CD4-positive, CD25-positive, alpha-beta regulatory T cell (primary cell): ENCODE measurements around the gene CD14. TPM values are rescaled to one million over a fixed set of nuclear protein-coding genes. Genes with fewer than 3 reads are reported as not detected.
A peak's percentile ranks its signal among the peaks of the same experiment; 100 is the strongest.
"Not testable (repeated sequence)": the region's sequence is repeated elsewhere in the genome, so short reads cannot be mapped to it uniquely, and the experiment has no call there.

Experiments
- ATAC-seq, 2 donors: fragments of 150-1000 bp; cut with Tn5 transposase; one replicate each; pipeline ENCODE4 v1.10.0; 2021; ENCODE audit warnings: low read depth in 2 of 2, moderate number of reproducible peaks in 2 of 2, moderate library complexity in 1 of 2
- DNase-seq, 3 donors: peaks; one replicate each; pipeline versions ENCODE4 v3.0.0 to v3.0.0-alpha.2; 2012 to 2022; ENCODE audit warnings: mixed read lengths in 1 of 3
- H3K27ac ChIP-seq: one replicate; pipeline ENCODE4 v1.7.0; 2013; ENCODE audit warnings: mild to moderate bottlenecking, low read length; ENCODE audit not compliant: insufficient read depth, poor library complexity, severe bottlenecking
- H3K27me3 ChIP-seq: one replicate; pipeline ENCODE4 v1.7.0; 2013; ENCODE audit warnings: low read length; ENCODE audit not compliant: control insufficient read depth, insufficient read depth
- H3K36me3 ChIP-seq: one replicate; pipeline ENCODE4 v1.7.0; 2013; ENCODE audit warnings: mild to moderate bottlenecking, low read length, moderate library complexity; ENCODE audit not compliant: control insufficient read depth, insufficient read depth
- H3K4me1 ChIP-seq: 2 replicates; pipeline ENCODE4 v1.7.0; 2013; ENCODE audit warnings: mild to moderate bottlenecking, low read length; ENCODE audit not compliant: insufficient read depth, control insufficient read depth, poor library complexity, severe bottlenecking
- H3K4me3 ChIP-seq: one replicate; pipeline ENCODE4 v1.7.0; 2013; ENCODE audit warnings: low read depth, mild to moderate bottlenecking, low read length, moderate library complexity
- H3K9me3 ChIP-seq, 2 experiments: 1 replicate in 1 of 2; 2 replicates in 1 of 2; pipeline ENCODE4 v1.7.0; 2013; ENCODE audit warnings: low read length in 2 of 2, mild to moderate bottlenecking in 1 of 2, moderate library complexity in 1 of 2; ENCODE audit not compliant: control insufficient read depth in 2 of 2
- H3K27ac Mint-ChIP-seq, 3 donors: one replicate each; pipeline ENCODE4 v1.8.0; 2020 to 2022; ENCODE audit warnings: mild to moderate bottlenecking in 3 of 3, mixed read lengths in 3 of 3, moderate library complexity in 2 of 3
- H3K27me3 Mint-ChIP-seq: one replicate; pipeline ENCODE4 v1.8.0; 2022; ENCODE audit warnings: mild to moderate bottlenecking, mixed read lengths
- H3K36me3 Mint-ChIP-seq: one replicate; pipeline ENCODE4 v1.8.0; 2020; ENCODE audit warnings: mixed read lengths
- H3K4me1 Mint-ChIP-seq, 4 donors: one replicate each; pipeline ENCODE4 v1.8.0; 2020 to 2022; ENCODE audit warnings: mixed read lengths in 4 of 4, mild to moderate bottlenecking in 1 of 4
- H3K4me3 Mint-ChIP-seq, 4 donors: one replicate each; pipeline ENCODE4 v1.8.0; 2020 to 2022; ENCODE audit warnings: mild to moderate bottlenecking in 4 of 4, mixed read lengths in 4 of 4, moderate library complexity in 3 of 4
- H3K9me3 Mint-ChIP-seq, 7 donors: one replicate each; pipeline ENCODE4 v1.8.0; 2020 to 2022; ENCODE audit warnings: mixed read lengths in 7 of 7, mild to moderate bottlenecking in 3 of 7, moderate library complexity in 2 of 7
- polyA plus RNA-seq, 4 donors: library from polyadenylated mRNA; unstranded; fragments of 300-500 nt; fragmentation: Illumina TruSeq; gene quantifications; one replicate each; pipeline ENCODE4 v1.2.3, GENCODE V29; 2021
- total RNA-seq: library from RNA; stranded (reverse); gene quantifications from one replicate; pipeline ENCODE4 v1.2.3, GENCODE V29; 2022

Gene CD14
- total and polyA plus RNA-seq, 5 donors from 2014 or later, result 1.3 to 2.6 (median 2.1) TPM; not detected in 1

- H3K36me3 Mint-ChIP-seq, result peaks cover 36% of the 10 kb centered on the region
Measured at GRCh38 chr5:140671472-140672125, 38.6 kb upstream of the CD14 start.

GRCh38 chr5:140671035-140671434, 38.1 kb upstream of the CD14 start:
- H3K27me3 ChIP-seq, H3K9me3 ChIP-seq, H3K27me3 Mint-ChIP-seq, ATAC-seq, H3K27ac ChIP-seq, H3K4me3 ChIP-seq, DNase-seq, H3K9me3 Mint-ChIP-seq, H3K27ac Mint-ChIP-seq: not testable (repeated sequence)
- Mint-ChIP-seq H3K4me1 (peaks cover 5 to 28% (median 19%) of the 10 kb centered on the region in 4 donors), H3K36me3 (peaks cover 30% of the 10 kb centered on the region), H3K4me3 (peak overlapping the region in 1 of 4 donors; percentile 43)
- Histone ChIP-seq H3K4me1 (peaks cover 13% of the 10 kb centered on the region), H3K36me3 (peaks cover 62% of the 10 kb centered on the region)

More at GRCh38 chr5:140671472-140672125, 38.6 kb upstream of the CD14 start:
- Histone ChIP-seq H3K27me3 (no peaks in the 10 kb centered on the region), H3K9me3 (no peaks in the 10 kb centered on the region), H3K4me3 (no peak overlapping the region), H3K27ac (no peak overlapping the region), H3K36me3 (peaks cover 68% of the 10 kb centered on the region), H3K4me1 (peaks cover 8% of the 10 kb centered on the region)
- no peaks in the 10 kb centered on the region for H3K27me3 Mint-ChIP-seq
- DNase-seq (no peak), ATAC-seq (no peak)
- no peak overlapping the region for H3K4me3 Mint-ChIP-seq
- H3K9me3 Mint-ChIP-seq, result peaks cover 0 to 2% (median 0%) of the 10 kb centered on the region in 7 donors
- H3K4me1 Mint-ChIP-seq, result peaks cover 1 to 22% (median 14%) of the 10 kb centered on the region in 4 donors
- no peak overlapping the region for H3K27ac Mint-ChIP-seq

- H3K4me1 ChIP-seq, result peaks cover 30% of the 10 kb centered on the region
- peaks cover 5 to 47% (median 25%) of the 10 kb centered on the region in 4 donors for H3K4me1 Mint-ChIP-seq
- peaks cover 50% of the 10 kb centered on the region for H3K36me3 Mint-ChIP-seq
- no peaks in the 10 kb centered on the region for H3K9me3 ChIP-seq
- H3K27ac ChIP-seq, result peak within 1 kb of the TSS; percentile 97
- peak; percentile 95 to 97 for ATAC-seq
- H3K4me3 ChIP-seq, result peak within 1 kb of the TSS; percentile 98
- no peaks in the 10 kb centered on the region for H3K27me3 Mint-ChIP-seq
- peaks cover 0 to 2% (median 0%) of the 10 kb centered on the region in 7 donors for H3K9me3 Mint-ChIP-seq
- peak within 1 kb of the TSS; percentile 97 to 99 (median 98) for H3K4me3 Mint-ChIP-seq
- H3K27ac Mint-ChIP-seq, result peak within 1 kb of the TSS; percentile 96 to 99 (median 97)
- DNase-seq, result peak; percentile 92 to 97 (median 96)
- peaks cover 57% of the 10 kb centered on the region for H3K36me3 ChIP-seq
- H3K27me3 ChIP-seq, result no peaks in the 10 kb centered on the region
Measured at GRCh38 chr5:140664359-140665119, 31.6 kb upstream of the CD14 start, which contains the start of gene WDR55. TSS of gene WDR55 (plus strand) at chr5:140664904. CDS start at chr5:140664913, 9 bp downstream.

- Mint-ChIP-seq H3K9me3 (peaks cover 0 to 2% (median 0%) of the 10 kb centered on the region in 7 donors), H3K36me3 (peaks cover 50% of the 10 kb centered on the region), H3K27ac (peak overlapping the region; percentile 96 to 99 (median 97)), H3K4me3 (peak overlapping the region; percentile 97 to 99 (median 98)), H3K27me3 (no peaks in the 10 kb centered on the region), H3K4me1 (peaks cover 5 to 47% (median 25%) of the 10 kb centered on the region in 4 donors)
- Histone ChIP-seq H3K36me3 (peaks cover 57% of the 10 kb centered on the region), H3K4me3 (peak overlapping the region; percentile 98), H3K27me3 (no peaks in the 10 kb centered on the region), H3K27ac (peak overlapping the region; percentile 97), H3K9me3 (no peaks in the 10 kb centered on the region), H3K4me1 (peaks cover 30% of the 10 kb centered on the region)
- DNase-seq (no peak), ATAC-seq (no peak)
Measured at GRCh38 chr5:140664030-140664358, 31.0 kb upstream of the CD14 start.

GRCh38 chr5:140660371-140660770, 27.4 kb upstream of the CD14 start:
- peaks cover 58% of the 10 kb centered on the region for H3K36me3 Mint-ChIP-seq
- not testable (repeated sequence) for ATAC-seq

GRCh38 chr5:140658870-140659269, 25.9 kb upstream of the CD14 start:
- Mint-ChIP-seq H3K9me3 (no peaks in the 10 kb centered on the region), H3K4me1 (peaks cover 3 to 19% (median 11%) of the 10 kb centered on the region in 4 donors), H3K4me3 (peak overlapping the region in 2 of 4 donors; percentile 83 to 84), H3K36me3 (peaks cover 71% of the 10 kb centered on the region), H3K27ac (peak overlapping the region in 1 of 3 donors; percentile 67), H3K27me3 (no peaks in the 10 kb centered on the region)
- H3K4me1 ChIP-seq, result peaks cover under 1% of the 10 kb centered on the region
- DNase-seq (no peak), ATAC-seq (no peak)
- peaks cover 90% of the 10 kb centered on the region for H3K36me3 ChIP-seq
- no peaks in the 10 kb centered on the region for H3K9me3 ChIP-seq
- H3K27me3 ChIP-seq, result no peaks in the 10 kb centered on the region
- H3K4me3 ChIP-seq, result no peak overlapping the region
- no peak overlapping the region for H3K27ac ChIP-seq

More at GRCh38 chr5:140660371-140660770, 27.4 kb upstream of the CD14 start:
- not testable (repeated sequence) for DNase-seq, H3K27me3 Mint-ChIP-seq, H3K27me3 ChIP-seq, H3K4me3 ChIP-seq, H3K9me3 ChIP-seq, H3K9me3 Mint-ChIP-seq, H3K27ac ChIP-seq
- peak overlapping the region in 2 of 3 donors; percentile 17 to 43 for H3K27ac Mint-ChIP-seq
- Histone ChIP-seq H3K4me1 (peaks cover 11% of the 10 kb centered on the region), H3K36me3 (peaks cover 75% of the 10 kb centered on the region)
- peaks cover 0 to 13% (median 9%) of the 10 kb centered on the region in 4 donors for H3K4me1 Mint-ChIP-seq
- H3K4me3 Mint-ChIP-seq, result peak overlapping the region in 1 of 4 donors; percentile 68

- no peaks in the 10 kb centered on the region for H3K9me3 Mint-ChIP-seq
- peaks cover 44% of the 10 kb centered on the region for H3K36me3 Mint-ChIP-seq
- H3K27me3 Mint-ChIP-seq, result no peaks in the 10 kb centered on the region
- DNase-seq (no peak), ATAC-seq (no peak)
- Histone ChIP-seq H3K9me3 (no peaks in the 10 kb centered on the region), H3K27me3 (no peaks in the 10 kb centered on the region), H3K27ac (peak overlapping the region; percentile 97), H3K36me3 (peaks cover 45% of the 10 kb centered on the region), H3K4me3 (peak overlapping the region; percentile 93), H3K4me1 (peaks cover 28% of the 10 kb centered on the region)
- peak overlapping the region; percentile 66 to 99 (median 97) for H3K27ac Mint-ChIP-seq
- H3K4me3 Mint-ChIP-seq, result peak overlapping the region; percentile 97 to 99 (median 98)
- H3K4me1 Mint-ChIP-seq, result peaks cover 12 to 77% (median 31%) of the 10 kb centered on the region in 4 donors
Measured at GRCh38 chr5:140647042-140647419, 14.1 kb upstream of the CD14 start.
